NCI-H748 treated with DMSO at 0.1 percent for 48 hours (cell line): Measurements from ENCODE around the gene CHD5.
"Not testable (repeated sequence)": the region's sequence is repeated elsewhere in the genome, so short reads cannot be mapped to it uniquely, and the experiment has no call there.

Experiments
- DNase-seq: peaks from one replicate; lab custom pipeline; 2025; lab: John Stamatoyannopoulos, UW

Gene CHD5

DNA sequence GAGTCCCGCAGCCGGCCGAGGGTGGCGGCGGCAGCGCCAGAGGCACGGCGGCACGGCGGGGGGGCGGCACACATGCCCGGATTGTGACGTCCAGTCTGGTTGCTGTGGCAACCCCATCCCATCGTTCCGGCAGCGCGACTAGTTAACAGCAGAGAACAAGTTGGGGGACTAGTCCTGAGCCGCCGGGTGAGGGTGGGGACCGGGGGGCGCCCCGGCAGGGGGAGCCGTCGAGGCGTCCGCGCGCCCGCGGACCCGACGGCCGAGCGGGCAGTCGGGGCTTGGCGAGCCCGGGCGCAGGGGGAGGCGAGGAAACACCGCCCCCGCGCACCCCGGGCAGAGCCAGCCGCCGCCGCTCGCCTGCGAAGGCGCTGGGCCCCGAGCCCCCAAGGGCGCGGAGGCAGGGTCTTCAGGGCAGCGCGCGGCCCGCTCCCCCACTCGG is at the start of gene CHD5:
CHD5 (minus strand) TSS at position 54 of the 439 bp plus-strand sequence. CDS start 298 bp downstream, outside the sequence.
- peak; percentile 3 for DNase-seq

DNA sequence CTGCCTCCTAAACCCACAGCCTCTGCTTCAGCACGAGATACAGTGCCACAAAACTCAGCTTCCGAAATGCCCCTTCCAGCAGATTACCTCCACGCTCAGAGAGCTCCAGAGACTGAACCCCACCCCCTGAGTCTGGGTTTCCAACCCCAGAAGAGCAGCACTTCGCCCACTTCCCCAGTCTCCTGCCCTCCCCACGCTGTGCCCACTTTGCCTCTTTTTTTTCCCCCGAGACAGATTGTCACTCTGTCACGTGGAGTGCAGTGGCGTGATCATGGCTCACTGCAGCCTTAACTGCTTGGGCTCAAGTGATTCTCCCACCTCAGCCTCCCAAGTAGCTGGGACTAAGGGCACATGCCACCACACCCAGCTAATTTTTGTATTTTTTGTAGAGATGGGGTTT is 45.5 kb upstream of the CHD5 start:
- no peak for DNase-seq

DNA sequence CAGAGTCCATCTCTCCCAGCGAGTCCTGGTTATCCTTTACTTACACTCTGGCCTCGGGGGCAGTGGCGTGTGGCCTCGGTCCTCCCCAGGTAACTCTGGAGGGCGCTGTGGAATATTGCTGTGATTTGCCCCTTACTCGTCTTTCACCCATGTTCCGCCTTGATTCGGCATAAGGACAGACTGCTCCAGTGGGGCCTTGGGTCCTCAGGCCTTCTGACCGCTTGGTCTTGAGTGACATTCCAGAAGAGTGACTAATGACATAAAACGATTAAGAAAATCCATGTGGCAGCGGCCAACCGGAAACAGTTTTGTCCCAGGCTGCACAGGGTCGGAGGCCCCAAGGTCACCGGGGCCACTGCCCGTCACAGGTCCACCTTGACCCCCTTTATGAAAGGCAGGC is 44.6 kb upstream of the CHD5 start:
- no peak for DNase-seq

DNA sequence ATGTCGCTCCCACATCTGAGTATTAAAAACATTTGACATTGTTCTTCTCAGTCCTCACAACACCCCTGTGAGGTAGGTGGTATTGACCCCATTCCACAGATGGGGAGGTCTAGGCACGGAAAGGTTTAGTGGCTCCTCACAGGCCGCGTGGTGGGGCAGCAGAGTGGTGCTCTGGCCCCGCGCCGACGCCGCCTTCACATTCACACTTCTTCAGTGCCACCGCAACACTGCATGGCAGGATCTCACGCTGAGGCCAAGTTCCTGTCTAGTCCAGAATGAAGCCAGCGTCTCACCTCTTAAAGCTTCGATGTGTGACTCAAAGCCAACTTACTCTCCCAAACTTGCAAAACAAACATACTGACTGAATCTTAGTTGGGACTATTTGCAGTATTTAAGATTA is 43.5 kb upstream of the CHD5 start:
- DNase-seq: no peak

DNA sequence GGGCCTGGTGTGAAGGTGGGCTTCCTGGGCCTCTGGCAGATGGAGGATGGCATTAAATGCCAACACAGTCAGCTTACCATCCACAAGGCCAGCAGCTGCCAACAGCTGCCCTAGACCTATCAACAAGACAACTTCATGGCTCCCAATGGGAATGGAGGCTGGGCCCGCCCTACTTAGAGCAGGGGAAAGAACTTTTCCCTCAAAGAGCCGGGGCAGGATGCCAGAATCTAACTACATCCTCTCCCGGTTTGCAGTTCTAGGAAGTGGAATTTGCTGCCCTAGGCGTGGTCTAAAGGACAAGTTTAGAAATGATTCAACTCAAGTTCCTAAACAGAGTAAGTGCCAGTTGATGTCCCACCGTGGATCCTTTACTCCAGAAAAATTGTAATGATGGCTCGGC is 42.5 kb upstream of the CHD5 start:
- DNase-seq: no peak

DNA sequence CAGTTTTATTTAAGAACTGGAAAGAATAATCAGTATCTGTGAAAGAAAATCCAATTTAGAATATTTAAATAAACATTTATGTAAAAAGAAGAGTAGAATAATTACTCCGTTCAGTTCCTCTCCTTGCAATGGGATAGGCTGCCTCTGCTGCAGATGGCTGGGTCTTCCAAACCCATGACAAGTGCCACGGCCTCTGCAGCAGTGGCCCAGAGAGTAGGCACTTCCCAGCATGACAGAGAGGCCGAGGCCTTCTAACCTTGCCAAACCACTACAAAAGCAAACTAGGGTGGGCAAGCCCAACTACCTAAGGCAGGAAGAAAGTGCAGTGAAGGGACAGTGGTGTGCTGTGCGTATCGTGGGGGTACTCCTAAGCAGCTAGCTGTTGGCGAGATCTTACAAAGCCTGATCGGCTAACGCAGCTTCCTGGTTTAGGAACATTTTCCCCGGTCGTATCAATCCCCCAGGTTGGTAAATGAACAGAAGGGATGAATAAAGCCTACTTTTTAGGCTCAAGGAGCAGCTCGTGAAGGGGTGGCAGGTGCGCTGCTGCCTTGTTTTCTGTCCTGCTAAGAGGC is 41.2 kb upstream of the CHD5 start:
- no peak for DNase-seq

DNA sequence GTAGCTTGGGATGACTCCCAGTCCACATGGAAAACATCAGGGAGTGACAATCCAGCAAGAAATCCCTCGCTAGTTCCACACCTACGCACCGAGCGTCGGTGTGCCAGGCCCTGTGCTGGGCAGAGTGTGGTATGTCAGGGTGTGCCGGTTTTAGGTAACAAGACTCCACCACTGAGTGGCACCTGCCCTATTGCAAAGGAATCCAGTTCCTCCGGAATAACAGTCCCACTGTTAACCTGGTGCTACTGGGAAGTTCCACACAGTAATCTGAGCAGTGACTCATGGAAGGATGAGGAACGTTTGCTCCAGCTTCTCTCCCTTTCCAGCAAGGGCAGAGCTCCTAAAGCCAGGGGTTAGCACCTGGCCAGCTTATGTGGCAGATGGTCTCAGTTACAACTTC is 40.1 kb upstream of the CHD5 start:
- no peak for DNase-seq

DNA sequence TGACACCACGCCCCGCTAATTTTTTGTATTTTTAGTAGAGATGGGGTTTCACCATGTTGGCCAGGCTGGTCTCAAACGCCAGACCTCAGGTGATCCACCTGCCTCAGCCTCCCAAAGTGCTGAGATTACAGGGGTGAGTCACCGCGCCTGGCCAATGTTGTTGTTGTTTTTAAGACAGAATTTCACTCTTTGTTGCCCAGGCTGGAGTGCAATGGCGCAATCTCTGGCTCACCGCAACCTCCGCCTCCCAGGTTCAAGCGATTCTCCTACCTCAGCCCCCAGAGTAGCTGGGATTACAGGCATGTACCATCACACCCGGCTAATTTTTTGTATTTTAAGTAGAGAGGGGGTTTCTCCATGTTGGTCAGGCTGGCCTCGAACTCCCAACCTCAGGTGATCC is 39.5 kb upstream of the CHD5 start:
- DNase-seq: not testable (repeated sequence)

DNA sequence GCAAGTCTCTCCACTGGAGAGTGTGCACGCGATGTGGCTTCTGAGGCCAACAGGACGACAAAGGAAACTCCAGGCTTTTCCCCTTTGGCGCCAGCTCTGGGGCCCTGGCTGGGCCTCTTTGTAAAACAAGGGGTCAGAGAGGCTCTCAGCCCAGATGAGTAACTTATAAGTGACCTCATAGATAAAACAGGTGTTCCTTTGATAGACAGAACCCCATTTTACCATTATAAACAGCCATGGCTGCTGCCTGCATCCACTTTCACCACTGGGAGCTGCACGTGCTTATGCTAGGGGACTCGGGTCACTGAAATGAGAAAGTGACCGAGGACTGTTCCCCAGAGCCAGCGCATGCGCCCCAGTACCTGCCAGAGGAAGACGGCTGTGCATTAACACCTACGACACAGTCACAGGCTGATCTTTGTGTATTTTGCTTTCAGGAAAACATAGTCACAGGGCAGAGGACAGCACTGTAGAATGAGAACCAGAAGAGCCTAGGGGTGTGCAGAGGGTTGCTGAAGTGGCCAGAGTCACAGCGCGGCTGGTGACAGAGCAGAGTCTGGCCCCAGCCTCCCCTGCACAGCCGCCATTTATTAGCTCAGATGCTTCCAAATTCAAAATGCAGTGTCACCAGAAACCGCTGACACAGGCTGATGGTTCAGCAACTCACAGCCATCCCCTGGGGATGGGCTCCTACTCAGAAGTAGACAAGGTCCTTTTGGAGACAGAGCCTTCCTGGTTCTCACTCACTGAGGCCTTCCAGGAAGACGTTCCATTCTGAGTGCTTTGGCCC is 38.4 kb upstream of the CHD5 start:
- no peak for DNase-seq

DNA sequence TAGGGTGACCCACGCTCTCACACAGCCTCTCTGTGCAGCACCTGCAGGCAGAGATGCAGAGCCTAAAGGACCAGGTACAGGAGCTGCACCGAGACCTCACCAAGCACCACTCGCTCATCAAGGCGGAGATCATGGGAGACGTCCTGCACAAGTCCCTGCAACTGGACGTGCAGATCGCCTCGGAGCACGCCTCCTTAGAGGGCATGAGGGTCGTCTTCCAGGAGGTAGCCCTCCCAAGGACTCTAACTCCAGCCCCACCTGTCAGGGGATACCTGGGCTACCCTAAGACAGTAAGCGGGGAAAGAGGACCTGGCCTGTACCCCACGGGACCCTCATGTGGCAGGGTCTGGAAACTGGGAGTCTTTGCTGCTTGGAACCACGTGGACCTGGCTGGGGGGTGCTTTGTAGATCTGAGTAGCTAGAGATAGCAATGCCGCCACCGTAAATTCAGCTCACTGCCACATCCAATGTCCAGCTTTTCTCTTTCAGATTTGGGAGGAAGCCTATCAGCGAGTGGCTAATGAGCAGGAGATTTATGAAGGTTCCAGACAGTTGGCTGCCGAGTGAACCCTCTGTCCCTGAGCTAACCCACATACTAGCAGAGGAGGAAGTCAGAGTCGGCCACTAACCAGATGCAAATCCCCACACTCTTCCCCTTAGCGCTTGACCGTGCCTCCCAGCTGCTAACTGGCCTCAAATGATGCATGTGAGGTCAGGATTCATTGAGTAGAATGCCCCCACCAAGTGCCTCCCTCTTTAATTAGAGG is 32.3 kb upstream of the CHD5 start:
- DNase-seq: no peak

DNA sequence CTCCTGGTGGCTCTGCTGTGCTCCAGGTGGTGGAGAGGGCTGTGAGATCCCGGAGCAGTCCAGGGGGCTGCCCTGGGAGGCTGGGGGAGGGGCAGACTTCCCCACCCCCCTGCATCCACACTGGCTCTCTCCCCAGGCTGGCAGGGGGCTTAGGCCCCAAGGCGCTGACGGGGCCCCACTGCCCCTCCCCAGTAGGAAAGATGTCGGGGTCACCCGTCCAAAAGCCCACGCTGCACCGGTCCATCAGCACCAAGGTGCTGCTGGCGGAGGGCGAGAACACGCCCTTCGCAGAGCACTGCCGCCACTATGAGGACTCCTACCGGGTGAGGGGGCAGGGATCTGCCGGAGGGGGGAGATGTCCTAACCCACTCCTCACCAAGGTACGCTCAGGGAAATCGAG is 31.6 kb upstream of the CHD5 start:
- DNase-seq: no peak

DNA sequence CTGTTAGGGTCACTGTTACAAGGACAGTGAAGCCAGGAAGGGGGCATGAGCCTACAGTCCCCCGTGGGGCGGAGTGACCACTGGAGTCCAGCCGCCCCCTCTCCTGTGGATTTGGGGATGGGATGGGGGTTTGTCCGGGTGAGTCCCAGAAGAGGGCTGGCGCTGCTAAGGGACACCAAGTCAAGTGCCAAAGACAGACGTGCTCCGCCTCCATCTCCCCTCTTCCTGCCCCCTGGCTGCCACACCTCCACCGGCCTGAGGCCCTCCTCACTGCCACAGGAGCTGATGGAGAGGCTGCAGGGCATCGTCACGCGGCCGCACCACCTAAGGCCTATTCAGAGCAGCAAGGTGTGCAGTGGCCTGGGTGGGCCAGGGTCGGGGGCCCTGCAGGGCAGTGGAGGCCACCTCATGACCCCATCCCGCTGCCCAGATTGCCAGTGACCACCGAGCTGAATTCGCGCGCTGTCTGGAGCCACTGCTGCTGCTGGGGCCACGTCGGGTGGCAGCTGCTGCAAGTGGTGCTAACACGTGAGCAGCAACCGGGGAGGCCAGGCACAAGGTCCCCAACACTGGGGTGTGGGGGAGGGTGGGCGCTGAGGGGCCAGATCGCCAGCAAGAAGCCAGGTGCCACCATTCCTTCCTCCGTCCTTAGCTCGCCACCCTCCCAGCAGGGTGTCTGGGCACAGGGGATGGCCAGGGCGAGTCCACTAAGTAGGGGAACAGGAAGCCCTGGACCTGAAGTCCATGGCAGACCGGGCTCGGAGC is 30.7 kb upstream of the CHD5 start:
- no peak for DNase-seq

DNA sequence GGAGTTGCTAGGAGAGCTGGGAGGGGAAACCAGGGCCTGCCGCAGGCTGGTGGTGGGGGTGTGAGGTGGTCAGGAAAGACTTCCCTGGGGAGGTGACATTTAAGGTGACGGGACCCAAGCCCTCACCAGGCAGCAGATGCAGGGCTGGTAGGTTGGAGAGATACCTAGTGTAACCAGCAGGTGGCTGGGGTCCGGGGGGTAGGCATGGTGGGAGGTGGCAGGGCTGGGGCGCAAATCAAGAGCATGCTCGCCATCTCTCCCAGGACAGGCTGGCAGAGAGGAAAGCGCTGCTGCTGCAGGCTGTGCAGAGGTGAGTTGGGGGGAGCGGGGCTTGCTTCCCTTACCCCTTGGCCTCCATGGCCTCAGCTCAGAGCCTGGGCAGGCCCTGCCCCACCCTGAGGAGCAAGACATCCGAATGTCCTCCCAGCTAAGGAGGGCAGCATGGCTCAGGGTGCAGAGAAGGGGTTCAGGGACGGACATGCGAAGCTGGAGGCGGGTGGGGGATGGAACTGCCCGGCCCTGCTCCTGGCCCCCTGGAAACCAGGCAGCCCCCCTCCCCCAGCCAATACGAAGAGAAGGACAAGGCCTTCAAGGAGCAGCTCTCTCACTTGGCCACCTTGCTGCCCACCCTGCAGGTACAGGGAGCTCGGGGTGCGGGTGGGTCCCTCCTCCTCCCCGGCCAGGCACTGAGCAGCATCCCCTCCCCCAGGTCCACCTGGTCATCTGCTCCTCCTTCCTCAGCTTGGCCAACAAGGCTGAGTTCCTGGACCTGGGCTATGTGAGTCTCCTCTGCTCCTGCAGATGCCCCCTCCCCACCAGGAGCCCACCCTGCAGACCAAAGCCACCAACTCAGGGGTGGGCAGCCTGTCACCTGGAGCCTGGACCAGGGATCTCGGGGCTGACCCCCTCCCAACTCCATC is 29.8 kb upstream of the CHD5 start:
- DNase-seq: no peak

DNA sequence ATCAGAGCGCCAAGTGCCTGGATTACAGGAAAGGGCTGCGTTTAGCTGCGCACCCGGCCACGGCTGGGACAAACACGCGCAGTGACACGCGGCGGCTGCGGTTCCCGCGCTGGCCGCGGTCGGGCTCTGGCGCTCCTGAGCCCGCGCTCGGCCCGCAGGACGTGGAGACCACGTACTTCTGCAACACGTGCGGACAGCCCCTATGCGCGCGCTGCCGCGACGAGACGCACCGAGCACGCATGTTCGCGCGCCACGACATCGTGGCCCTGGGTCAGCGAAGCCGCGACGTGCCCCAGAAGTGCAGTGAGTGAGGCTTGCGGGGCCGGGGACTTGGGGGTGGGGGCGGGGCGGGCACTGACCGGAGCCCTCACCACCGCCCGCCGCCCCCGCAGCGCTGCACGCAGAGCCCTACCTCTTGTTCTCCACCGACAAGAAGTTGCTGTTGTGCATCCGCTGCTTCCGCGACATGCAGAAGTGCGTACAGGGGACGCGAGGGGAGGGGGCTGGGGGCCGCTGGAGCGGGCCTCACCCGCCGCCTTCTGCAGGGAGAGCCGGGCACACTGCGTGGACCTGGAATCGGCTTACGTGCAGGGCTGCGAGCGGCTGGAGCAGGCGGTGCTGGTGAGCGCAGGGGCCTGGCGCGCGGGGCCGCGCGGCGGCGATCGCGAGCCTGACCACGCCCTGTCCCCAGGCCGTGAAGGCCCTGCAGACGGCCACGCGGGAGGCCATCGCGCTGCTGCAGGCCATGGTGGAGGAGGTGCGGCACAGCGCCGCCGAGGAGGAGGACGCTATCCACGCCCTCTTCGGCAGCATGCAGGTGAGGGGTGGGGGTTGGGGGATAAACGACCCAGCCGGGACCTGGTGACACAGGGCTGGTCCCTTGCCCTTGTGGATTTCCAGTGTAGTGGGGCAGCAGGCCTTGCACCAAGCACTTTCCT is 28.9 kb upstream of the CHD5 start:
- DNase-seq: no peak

DNA sequence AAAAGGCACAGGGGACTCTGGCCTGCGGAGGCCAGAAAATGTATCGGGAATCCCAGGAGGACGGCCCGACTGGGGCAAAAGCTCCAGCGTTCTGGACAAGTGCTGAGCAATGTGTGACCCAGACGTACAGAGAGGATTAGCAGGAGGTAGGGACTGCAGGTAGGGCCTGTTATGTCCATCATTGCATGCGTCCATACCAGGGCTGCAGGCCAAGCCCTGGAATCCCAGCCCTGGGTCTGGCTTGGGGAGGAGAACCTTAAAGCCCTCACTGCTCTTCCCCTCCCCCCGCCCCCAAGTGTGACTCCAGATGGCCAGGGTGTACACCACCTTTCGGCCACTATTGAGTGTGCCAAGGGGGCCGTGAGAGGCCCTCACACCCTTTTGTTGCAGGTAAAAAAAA is 27.8 kb upstream of the CHD5 start:
- no peak for DNase-seq

DNA sequence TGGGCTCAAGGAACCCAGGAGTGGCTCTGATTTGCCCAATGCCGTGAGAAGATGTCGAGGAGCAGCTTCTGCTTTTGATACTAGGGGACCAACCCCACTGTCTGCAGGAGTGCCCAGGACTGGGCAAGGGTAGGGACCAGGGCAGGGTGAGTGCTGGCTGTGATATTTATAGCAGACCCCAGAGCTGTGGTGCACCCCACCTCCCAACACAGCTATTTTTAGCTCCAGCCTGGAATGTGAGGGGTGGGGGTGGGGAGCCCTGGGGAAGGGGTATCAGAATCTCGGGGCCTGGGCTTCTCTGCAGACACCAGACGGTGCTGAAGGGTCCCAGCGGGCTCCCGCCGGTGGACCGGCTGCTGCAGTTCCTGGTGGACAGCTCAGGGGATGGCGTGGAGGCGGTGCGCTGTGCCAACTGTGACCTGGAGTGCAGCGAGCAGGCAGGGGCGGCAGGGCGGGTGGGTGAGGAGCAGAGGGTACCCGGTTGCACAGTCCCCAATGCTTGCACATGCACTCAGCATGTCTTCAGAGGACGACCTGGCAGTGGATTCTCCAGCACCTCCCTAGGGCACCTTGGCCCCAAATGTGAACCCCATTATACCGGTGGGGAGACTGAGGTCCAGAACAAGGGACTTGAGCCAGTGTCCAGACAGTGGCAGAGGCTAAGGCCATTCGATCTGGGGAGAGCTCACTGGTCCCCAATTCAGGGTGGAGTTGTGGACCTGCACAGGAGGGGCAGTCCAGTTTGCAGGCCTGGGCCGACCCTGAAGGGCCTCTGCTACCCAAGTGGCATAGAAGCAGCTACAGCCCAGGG is 27.2 kb upstream of the CHD5 start:
- no peak for DNase-seq

DNA sequence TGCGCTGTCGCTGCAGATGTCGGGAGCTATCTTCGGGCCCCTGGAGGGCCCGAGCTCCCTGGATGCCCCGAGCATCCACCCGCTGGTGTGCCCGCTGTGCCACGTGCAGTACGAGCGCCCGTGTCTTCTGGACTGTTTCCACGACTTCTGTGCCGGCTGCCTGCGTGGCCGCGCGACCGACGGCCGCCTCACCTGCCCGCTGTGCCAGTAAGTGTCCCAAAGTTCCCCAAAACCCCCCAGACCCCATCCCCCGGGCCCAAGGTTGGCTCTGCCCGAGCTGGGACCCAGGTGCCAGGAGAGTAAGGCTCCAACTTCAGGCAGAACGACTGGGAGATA is 26.4 kb upstream of the CHD5 start:
- DNase-seq: no peak

DNA sequence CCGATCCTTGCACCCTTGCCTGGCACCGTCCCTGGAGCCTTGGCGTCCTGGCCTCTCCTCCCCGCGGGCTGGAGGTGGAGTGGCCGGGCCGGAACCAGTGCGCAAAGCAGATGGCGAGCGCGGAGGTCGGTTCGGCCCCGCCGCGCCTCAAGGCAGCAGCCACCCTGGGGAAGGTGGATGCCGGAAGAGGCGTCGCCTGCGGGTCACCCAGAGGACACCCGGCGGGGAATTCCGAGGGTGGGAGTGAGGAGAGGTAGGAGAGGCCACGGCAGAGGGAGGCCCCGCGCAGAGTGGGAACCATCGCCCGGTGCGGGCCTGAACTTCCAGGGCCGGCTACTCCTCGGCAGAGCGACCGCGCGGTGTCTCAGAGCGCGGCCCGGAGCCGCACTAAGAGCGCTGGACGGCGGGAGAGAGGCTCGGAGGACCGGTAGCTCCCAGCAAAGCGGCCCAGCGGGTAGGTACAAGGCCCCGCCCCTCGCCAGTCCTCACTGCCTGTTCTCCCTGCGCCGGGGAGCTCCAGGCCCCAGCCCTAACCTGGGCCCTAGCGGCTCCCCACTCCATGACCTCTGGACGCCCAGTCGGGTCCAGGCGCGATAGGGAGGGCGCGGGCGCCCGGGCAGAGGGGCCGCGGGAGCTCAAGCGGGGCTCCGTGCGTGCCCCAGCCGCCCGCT is 25.9 kb upstream of the CHD5 start, which contains the start of gene RNF207:
RNF207 (plus strand) TSS at position 271 of the 671 bp plus-strand sequence. CDS start 417 bp downstream, outside the sequence.
- no peak for DNase-seq

DNA sequence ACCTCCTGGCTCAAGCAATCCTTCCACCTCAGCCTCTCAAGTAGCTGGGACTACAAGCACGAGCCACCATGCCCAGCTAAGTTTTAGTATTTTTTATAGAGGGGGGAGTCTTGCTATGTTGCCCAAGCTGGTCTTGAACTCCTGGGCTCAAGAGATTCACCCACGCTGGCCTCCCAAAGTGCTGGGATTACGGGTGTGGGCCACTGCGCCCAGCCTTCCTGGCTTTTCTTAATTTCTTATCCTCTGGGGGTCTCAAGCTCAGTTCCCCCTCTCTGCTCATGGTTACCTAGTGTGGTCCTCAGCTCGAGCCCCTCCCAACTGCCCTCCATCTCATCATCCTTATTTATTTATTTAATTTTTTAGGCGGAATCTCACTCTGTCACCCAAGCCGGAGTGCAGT is 22.1 kb upstream of the CHD5 start:
- DNase-seq: no peak
